Heart right ventricle (tissue), 16 donors: Measurements from ENCODE around the gene TP63. TPM values are rescaled to one million over a fixed set of nuclear protein-coding genes. Genes with fewer than 3 reads are reported as not detected.

Experiments
- ATAC-seq, 8 donors: fragments of 200-7000 bp; cut with Tn5 transposase; one replicate each; pipeline ENCODE4 v1.9.1; 2020; ENCODE audit warnings: mild to moderate bottlenecking in 8 of 8, moderate library complexity in 8 of 8, moderate number of reproducible peaks in 1 of 8
- DNase-seq, 2 donors: peaks; one replicate each; pipeline ENCODE4 v3.0.0-alpha.2; 2020
- H3K27ac ChIP-seq, 10 donors: fragments of 200-600 bp; sonication (generic) in 2 of 10; one replicate each; pipeline versions ENCODE4 v1.5.0 to v1.8.0; 2020 to 2022; ENCODE audit warnings: mild to moderate bottlenecking in 3 of 10
- H3K27me3 ChIP-seq, 7 donors: fragments of 200-600 bp; one replicate each; pipeline ENCODE4 v1.8.0; 2021 to 2022; ENCODE audit warnings: mild to moderate bottlenecking in 2 of 7
- H3K36me3 ChIP-seq, 9 donors: fragments of 200-600 bp; sonication (generic) in 1 of 9; one replicate each; pipeline versions ENCODE4 v1.5.0 to v1.8.0; 2020 to 2022; ENCODE audit warnings: mild to moderate bottlenecking in 2 of 9
- H3K4me1 ChIP-seq, 9 donors: fragments of 200-600 bp; sonication (generic) in 1 of 9; one replicate each; pipeline versions ENCODE4 v1.5.0 to v1.8.0; 2020 to 2022; ENCODE audit warnings: mild to moderate bottlenecking in 4 of 9
- H3K4me3 ChIP-seq, 10 donors: fragments of 200-600 bp; sonication (generic) in 2 of 10; one replicate each; pipeline versions ENCODE4 v1.5.0 to v1.8.0; 2020 to 2022; ENCODE audit warnings: mild to moderate bottlenecking in 7 of 10, moderate library complexity in 2 of 10
- H3K9me3 ChIP-seq, 11 donors: fragments of 200-600 bp in 10 of 11; sonication (generic) in 2 of 11; one replicate each; pipeline versions ENCODE4 v1.5.0 to v1.8.0; 2013 to 2022; ENCODE audit warnings: mild to moderate bottlenecking in 2 of 11, control low read depth in 1 of 11, moderate library complexity in 1 of 11
- WGBS, 2 donors: extraction: QIAGEN DNeasy Blood & Tissue Kit; methylation state at CpG; one replicate each; pipeline ENCODE4 v1.1.7; 2013; ENCODE audit warnings: inconsistent platforms in 1 of 2; 5-methylcytosine and 5-hydroxymethylcytosine counted together
- intact Hi-C, 10 donors: fragments of 100-400 bp; cut with DNase I; formaldehyde crosslinking; loops; one replicate each; pipeline versions ENCODE4 v1.11.1 to v1.14.2; 2022
- long read RNA-seq, 3 donors: library from polyadenylated mRNA; unstranded; transcript quantifications; one replicate each; pipeline ENCODE4 v2.0.0, GENCODE V29; 2020 to 2021
- polyA plus RNA-seq, 2 donors: library from polyadenylated mRNA; stranded (reverse); fragments of 200-250 nt; gene quantifications; one replicate each; pipeline ENCODE4 v1.2.3, GENCODE V29; 2013
- total RNA-seq, 10 donors: library from RNA; stranded (reverse); fragmentation: NEBNext Ultra II Directional in 3 of 10; extraction: Animal tissue kit (Norgen Biotek cat#: 25700) in 3 of 10; gene quantifications; one replicate each; pipeline versions ENCODE4 v1.2.1 to v1.2.4, GENCODE V29; 2021 to 2023
- TF ChIP-seq, protein P1 (sequence below), 9 donors: fragments of 200-600 bp; sonication (generic) in 2 of 9; IDR thresholded peaks; one replicate each; pipeline versions ENCODE4 v1.5.0 to v1.8.0; 2021 to 2022; ENCODE audit warnings: antibody characterized with exemption in 9 of 9, mild to moderate bottlenecking in 5 of 9, moderate library complexity in 1 of 9
- donor health status: Arrhythmogenic right ventricular cardiomyopathy.
- donor health status: ischemic (EF 13 %, LVEDD 7.1; RV severe dilation, severe dysfunction).
- donor health status: healthy with polysubstance abuse.
- donor health status: DM: no; HTN: yes; CAD: no.
- donor health status: DM: no; HTN: no; CAD: no.
- donor health status: ischemic (EF 25% LVEDD 6.9; RV normal size, moderate dysfunction).
- donor health status: ischemic (EF 25% LVEDD 5.7; RV mildly dilated, moderate dysfunction).
- donor health status: healthy.
- donor health status: DM: yes; HTN: yes; CAD: no.
- donor health status: Ischemic cardiomyopathy.
- donor health status: ischemic (EF 35%, LVEDD 5.7; RV mildly dilated, moderate dysfunction).
- donor health status: nonischemic (EF 11% LVEDD 7.7; RV severe dilation, severe dysfunction).
- donor health status: DM: yes; HTN: yes; CAD: no.
- donor health status: PGD.
- donor health status: ischemic (EF 29% LVEDD 5.4; RV normal size, mild dysfunction).
- donor health status: nonischemic (EF 23%, LVEDD 6.1; RV moderate dilation, normal function).

The TP63 gene
- total RNA-seq (1 to 10 TPM in 3 of 10 donors, under 1 TPM in 7; 0.07 to 1.5 (median 0.66) TPM), polyA plus RNA-seq (under 1 TPM; 0.09 to 0.22 TPM)
- long read RNA-seq, donor 1: 0 reads
- long read RNA-seq, donor 2: 0 reads
- long read RNA-seq, donor 3, partial matches to known transcripts: 0 of 1 reads
- long read RNA-seq, donor 3, other reads (novel, unspliced or antisense): 1 of 1 reads

DNA sequence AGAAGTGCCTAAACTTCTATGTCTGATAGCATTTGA, at the start of gene TP63:
Gene TP63, plus strand, starts transcription at position 17 of the 36 bp plus-strand sequence. CDS start 127 bp downstream, outside the sequence.
- Histone ChIP-seq H3K27me3 (no peaks in the 10 kb centered on the region), H3K27ac (peak within 1 kb of the TSS in 9 of 10 donors; percentile 8 to 70 (median 38)), H3K4me3 (peak within 1 kb of the TSS in 8 of 10 donors; percentile 3 to 50 (median 38)), H3K4me1 (peaks cover 0 to 23% (median 8%) of the 10 kb centered on the region in 9 donors), H3K36me3 (no peaks in the 10 kb centered on the region), H3K9me3 (no peaks in the 10 kb centered on the region)
- DNase-seq (no peak), ATAC-seq (no peak)
- intact Hi-C loops: no loop called here
- TF ChIP-seq, protein P1, sequence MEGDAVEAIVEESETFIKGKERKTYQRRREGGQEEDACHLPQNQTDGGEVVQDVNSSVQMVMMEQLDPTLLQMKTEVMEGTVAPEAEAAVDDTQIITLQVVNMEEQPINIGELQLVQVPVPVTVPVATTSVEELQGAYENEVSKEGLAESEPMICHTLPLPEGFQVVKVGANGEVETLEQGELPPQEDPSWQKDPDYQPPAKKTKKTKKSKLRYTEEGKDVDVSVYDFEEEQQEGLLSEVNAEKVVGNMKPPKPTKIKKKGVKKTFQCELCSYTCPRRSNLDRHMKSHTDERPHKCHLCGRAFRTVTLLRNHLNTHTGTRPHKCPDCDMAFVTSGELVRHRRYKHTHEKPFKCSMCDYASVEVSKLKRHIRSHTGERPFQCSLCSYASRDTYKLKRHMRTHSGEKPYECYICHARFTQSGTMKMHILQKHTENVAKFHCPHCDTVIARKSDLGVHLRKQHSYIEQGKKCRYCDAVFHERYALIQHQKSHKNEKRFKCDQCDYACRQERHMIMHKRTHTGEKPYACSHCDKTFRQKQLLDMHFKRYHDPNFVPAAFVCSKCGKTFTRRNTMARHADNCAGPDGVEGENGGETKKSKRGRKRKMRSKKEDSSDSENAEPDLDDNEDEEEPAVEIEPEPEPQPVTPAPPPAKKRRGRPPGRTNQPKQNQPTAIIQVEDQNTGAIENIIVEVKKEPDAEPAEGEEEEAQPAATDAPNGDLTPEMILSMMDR (IDR thresholded peaks at IDR 0.05): no peak

DNA sequence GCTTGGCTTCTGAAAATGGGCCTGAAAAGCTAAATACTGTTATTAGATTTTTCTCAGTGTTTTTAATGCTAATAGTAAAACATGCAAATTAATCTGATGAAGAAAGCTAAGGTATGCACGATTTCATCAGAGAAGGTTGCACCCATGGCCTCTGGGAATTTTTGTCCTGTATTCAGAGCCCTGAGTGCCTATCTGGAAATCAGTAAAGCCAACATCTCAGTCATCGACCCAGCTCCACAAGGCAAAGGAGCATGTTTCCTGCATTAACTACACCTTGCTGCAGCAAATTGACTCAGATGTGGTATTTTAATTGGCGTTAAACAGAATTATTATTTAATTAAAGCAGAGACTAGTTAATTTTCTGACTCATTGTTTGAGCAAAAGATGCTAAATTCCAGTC, 49.0 kb upstream of the TP63 start:
- intact Hi-C loops: no loop called here
- Histone ChIP-seq H3K27ac (no peak overlapping the region), H3K4me1 (no peaks in the 10 kb centered on the region), H3K27me3 (peaks cover 0 to 4% (median 0%) of the 10 kb centered on the region in 7 donors), H3K9me3 (peaks cover 0 to 3% (median 0%) of the 10 kb centered on the region in 11 donors), H3K36me3 (no peaks in the 10 kb centered on the region), H3K4me3 (no peak overlapping the region)
- ATAC-seq (no peak), DNase-seq (no peak)
- TF ChIP-seq, protein P1 (IDR thresholded peaks at IDR 0.05): no peak
- WGBS, 2 donors: 77 to 81% methylated on average over 3 of the region's 3 CpGs

DNA sequence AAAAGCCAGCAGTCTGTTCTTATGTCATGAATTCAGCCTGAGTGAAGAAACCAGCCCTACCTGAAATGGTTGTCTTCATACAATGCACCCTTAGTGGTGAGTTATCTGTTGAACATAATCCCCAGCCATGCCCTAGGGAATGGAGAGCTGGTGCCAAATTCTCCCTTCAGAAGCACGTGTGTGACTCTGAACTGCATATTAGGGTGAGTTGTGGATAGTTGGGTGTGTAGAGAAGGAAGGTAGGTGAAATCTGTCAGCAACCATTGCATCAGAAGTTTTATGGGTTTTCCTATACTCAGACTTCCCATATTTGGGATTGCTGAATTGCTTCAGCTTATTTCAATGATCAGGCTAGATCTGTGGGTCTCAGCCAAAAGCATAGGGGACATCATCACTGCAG, 46.5 kb upstream of the TP63 start:
- intact Hi-C loops: no loop called here
- TF ChIP-seq, protein P1 (IDR thresholded peaks at IDR 0.05): no peak
- H3K36me3 ChIP-seq: no peaks in the 10 kb centered on the region
- H3K27ac ChIP-seq: no peak overlapping the region
- peaks cover 0 to 5% (median 0%) of the 10 kb centered on the region in 9 donors for H3K4me1 ChIP-seq
- H3K9me3 ChIP-seq: no peaks in the 10 kb centered on the region
- DNase-seq (no peak), ATAC-seq (no peak)
- 46 to 55% methylated on average over 1 of the region's 1 CpG for WGBS, 2 donors
- H3K27me3 ChIP-seq: peaks cover 0 to 4% (median 0%) of the 10 kb centered on the region in 7 donors
- H3K4me3 ChIP-seq: no peak overlapping the region

DNA sequence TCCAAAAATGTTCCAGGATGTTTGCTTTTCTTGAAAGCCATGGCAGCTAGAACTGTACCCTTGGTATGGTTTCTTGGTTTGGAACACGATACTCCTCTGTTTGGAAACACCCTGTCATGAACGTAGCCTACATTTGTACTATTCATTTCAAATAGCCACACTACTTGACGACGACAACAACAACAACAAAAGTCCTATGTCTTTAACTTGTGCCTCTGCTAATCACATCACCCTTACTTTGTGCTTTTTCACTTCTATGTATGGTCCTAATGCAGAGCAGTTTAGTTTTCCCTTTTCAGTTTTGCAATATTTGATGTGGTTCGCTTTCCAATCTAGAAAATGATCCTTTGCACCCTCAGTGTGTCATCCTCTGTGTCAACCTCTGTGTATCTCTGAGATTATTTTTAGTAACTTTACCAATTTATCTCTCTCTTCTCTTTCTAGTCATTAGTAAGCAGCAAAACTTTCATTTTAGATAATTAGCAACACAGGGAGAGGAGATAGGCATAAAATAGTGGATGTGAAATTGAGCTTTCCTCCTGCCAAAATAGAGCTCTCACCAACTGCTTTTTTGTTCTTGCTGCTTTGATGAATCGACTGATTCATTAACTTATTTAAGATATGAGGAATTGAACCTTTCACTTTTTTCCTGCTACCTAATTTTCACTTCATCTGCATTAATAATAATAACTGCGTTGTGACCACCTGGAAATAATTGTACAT, 44.1 kb upstream of the TP63 start:
- H3K27ac ChIP-seq: peak overlapping the region in 1 of 10 donors; percentile 54
- H3K9me3 ChIP-seq: peaks cover 0 to 5% (median 0%) of the 10 kb centered on the region in 11 donors
- TF ChIP-seq, protein P1 (IDR thresholded peaks at IDR 0.05): no peak
- peaks cover 0 to 5% (median 0%) of the 10 kb centered on the region in 9 donors for H3K4me1 ChIP-seq
- DNase-seq (no peak), ATAC-seq (no peak)
- intact Hi-C loops: no loop called here
- WGBS, 2 donors: 88 to 89% methylated on average over 7 of the region's 7 CpGs
- H3K4me3 ChIP-seq: no peak overlapping the region
- H3K36me3 ChIP-seq: no peaks in the 10 kb centered on the region
- peaks cover 0 to 4% (median 0%) of the 10 kb centered on the region in 7 donors for H3K27me3 ChIP-seq
